HL-60/S4 (cell line): ENCODE data around the gene AGBL4.
"Not testable (repeated sequence)": the region's sequence is repeated elsewhere in the genome, so short reads cannot be mapped to it uniquely, and the experiment has no call there.

Source experiments
- in situ Hi-C: fragments of 300-500 bp; cut with MboI; formaldehyde crosslinking; loops from 2 replicates; pipeline ENCODE4 v1.14.3; 2022; ENCODE audit warnings: low sequenced_read_pairs

AGBL4 gene

GRCh38 chr1:48527051-48527450 lies 1496.7 kb downstream of the AGBL4 start:
- in situ Hi-C loops: no loop called here

DNA sequence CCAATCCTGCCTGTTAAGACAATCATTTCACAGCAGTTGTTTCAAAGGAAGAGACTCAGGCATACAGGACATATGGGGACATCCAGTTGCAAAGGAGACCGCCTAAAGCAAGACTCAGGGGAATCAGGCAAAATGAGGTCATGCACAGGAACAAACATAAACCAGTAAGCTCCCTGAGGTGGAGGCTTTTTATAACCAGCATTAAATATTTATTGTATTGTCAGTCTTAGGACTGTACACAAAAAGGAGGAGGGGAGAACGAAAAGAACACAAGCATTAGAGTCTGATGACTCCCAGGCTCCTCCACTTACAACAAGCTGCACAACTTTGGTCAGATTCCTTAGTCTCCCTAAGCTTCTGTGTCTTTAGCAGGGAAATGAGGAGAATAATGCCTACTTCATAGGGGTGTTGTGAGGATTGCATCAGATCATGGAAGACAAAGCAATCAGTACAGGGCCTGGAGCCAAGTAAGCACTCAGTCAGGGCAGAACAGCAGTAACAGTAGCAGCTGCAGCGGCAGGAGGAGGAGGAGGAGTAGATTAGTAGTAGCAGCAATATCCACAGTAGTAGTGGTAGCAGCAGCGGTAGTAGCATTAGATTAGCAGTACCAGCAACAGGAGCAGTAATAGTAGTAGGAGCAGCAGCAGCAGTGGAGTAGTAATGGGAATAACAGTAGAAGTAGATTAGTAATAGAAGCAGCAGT lies 1497.6 kb downstream of the AGBL4 start:
- in situ Hi-C loops: no loop called here

DNA sequence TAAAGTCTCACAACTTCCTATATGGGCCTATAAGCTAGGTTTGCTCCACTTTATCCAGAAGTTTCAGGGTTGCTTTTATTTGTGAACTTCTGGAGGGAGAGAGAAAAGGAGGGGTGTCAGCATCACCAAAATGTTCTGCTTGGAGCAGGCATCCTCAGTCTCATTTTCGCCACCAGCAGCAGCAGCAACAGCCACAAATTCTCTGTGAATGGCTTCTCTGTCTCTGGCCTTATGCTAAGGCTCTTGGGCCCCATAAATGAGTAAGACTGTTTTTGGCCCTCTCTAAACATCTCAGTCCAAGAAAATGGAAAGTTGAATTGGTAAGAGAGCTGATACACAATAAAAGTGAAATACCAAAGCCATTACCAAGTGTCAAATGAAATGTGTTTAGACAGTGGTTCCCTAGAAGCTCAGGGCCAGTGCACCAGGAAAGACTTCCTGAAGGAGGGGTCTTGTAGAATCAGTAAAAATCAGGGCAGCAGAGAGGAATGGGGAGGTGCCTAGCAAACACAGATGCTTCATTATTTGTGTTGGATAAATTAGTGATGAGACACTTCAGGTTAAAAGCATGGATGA lies 1498.8 kb downstream of the AGBL4 start:
- in situ Hi-C loops: no loop called here

- in situ Hi-C loops: no loop called here
Measured at GRCh38 chr1:48523558-48523957, 1500.2 kb downstream of the AGBL4 start.

GRCh38 chr1:48519896-48520295 lies 1503.9 kb downstream of the AGBL4 start:
- in situ Hi-C loops: not testable (repeated sequence)

DNA sequence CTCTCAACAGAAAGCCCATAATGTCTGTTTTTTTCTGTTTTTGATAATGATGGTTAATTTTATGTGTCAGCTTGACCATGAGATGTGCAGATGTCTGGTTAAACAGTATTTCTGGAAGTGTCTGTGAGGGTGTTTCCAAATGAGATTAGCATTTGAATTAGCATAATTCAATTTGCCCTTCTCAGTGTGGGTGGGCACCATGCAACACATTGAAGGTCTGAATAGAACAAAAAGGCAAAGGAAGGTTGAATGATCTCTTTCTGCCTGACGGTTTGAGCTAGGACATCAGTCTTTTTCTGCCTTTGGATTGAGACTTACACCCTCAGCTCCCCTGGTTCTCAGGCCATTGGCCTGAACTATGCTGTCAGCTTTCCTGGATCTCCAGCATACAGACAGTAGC lies 1516.9 kb downstream of the AGBL4 start:
- in situ Hi-C loops: no loop called here

- in situ Hi-C loops: no loop called here
Measured at GRCh38 chr1:48500541-48501450, 1523.0 kb downstream of the AGBL4 start.

DNA sequence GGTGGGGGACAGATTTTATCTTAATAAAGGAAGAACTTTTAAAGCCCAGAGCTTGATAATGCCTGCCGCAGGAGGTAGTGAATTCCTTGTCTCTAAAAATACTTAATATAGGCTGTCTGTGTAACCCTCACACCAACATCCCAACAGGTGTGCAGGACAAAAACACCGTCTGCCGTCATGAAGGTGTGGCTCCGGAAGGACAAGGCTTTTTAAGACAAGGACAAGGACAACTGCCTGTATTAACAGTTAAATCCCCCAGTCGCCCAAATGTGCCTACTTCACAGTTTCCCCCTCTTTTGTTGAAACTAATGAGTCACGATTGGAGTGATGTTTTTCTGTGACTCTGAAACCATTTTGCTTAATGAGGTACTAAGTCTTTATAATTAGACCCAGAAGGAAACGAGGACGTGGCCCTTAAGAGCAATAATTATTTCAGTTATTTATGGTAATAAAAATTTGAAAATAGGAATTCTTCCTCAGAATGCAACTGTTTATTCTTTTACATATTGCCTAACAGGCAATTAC lies 1524.5 kb downstream of the AGBL4 start:
- in situ Hi-C loops: no loop called here

GRCh38 chr1:48498096-48498791 lies 1525.5 kb downstream of the AGBL4 start:
- in situ Hi-C loops: no loop called here

GRCh38 chr1:48495911-48496310 lies 1527.8 kb downstream of the AGBL4 start:
- in situ Hi-C loops: no loop called here

GRCh38 chr1:48495166-48495565 lies 1528.6 kb downstream of the AGBL4 start:
- in situ Hi-C loops: no loop called here

- in situ Hi-C loops: no loop called here
Measured at GRCh38 chr1:48493970-48494769, 1529.6 kb downstream of the AGBL4 start.

- in situ Hi-C loops: no loop called here
Measured at GRCh38 chr1:48493041-48493440, 1530.7 kb downstream of the AGBL4 start.

DNA sequence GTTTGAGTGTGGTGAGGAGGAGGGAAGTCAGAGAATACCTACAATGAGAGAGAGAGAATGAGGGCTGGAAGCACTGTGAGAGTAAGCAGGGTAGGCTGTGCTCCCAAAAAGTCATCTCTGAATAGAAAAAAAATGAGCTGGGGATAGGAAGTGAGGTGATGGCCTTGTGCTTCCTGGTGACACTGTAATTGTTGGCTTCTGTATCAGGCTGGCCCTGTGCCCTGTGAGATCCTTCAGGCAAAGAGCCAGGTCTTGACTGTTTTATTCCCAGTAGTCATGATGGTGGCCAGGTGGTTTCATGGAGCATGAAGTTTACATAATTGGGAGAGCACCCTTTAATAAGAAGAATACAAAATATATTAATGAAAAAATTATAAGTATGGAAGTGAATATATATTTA lies 1531.4 kb downstream of the AGBL4 start:
- in situ Hi-C loops: no loop called here

DNA sequence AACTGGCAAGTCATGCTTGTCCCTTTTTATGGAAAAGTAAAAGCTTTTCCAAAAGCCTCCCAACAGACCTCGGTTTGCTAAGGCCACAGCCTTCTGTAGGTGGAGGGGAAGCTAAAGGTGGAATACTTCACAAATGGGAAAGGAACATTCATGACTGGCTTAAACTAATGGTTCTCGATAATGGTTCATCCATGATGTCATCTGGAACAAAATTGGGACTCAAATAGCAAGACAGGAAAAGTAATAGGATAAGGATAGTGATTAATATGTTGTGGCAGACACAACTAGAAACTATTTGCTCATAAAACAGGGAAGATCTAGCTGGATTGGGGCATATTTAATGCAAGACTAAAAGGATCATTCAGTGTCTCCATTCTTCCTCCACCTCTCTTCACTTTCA lies 1535.0 kb downstream of the AGBL4 start:
- in situ Hi-C loops: no loop called here
